WTC11 (cell line): ENCODE measurements around the gene STAT1. TPM values are rescaled to one million over a fixed set of nuclear protein-coding genes. Genes with fewer than 3 reads are reported as not detected.

ENCODE experiments used
- ATAC-seq: fragments of 200-7000 bp; cut with Tn5 transposase; 2 replicates; pipeline ENCODE4 v1.10.0; 2021; ENCODE audit warnings: mild to moderate bottlenecking, moderate library complexity
- CTCF ChIA-PET: fragments of 300-600 bp; sonication (Branson Sonifier 250); formaldehyde crosslinking; loops from one replicate; lab custom pipeline; 2021; ENCODE audit warnings: antibody characterized with exemption; lab: Charles Lee
- POLR2A ChIA-PET: fragments of 350-600 bp; sonication (Branson Sonifier 250); formaldehyde crosslinking; loops from one replicate; lab custom pipeline; 2021; ENCODE audit warnings: antibody characterized with exemption; lab: Charles Lee
- DNase-seq: peaks from one replicate; pipeline ENCODE4 v3.0.0; 2021; ENCODE audit warnings: low spot score
- H3K27ac Mint-ChIP-seq: 2 replicates; pipeline ENCODE4 v1.8.0; 2021; ENCODE audit warnings: mixed read lengths
- H3K27me3 Mint-ChIP-seq: 2 replicates; pipeline ENCODE4 v1.8.0; 2021; ENCODE audit warnings: low read depth, mild to moderate bottlenecking, moderate library complexity, mixed read lengths
- H3K36me3 Mint-ChIP-seq: 2 replicates; pipeline ENCODE4 v1.8.0; 2021; ENCODE audit warnings: mixed read lengths
- H3K4me1 Mint-ChIP-seq: 2 replicates; pipeline ENCODE4 v1.8.0; 2022; ENCODE audit warnings: mixed read lengths
- H3K4me3 Mint-ChIP-seq: 2 replicates; pipeline ENCODE4 v1.8.0; 2021; ENCODE audit warnings: mild to moderate bottlenecking, moderate library complexity, mixed read lengths
- H3K9me3 Mint-ChIP-seq: 2 replicates; pipeline ENCODE4 v1.8.0; 2021; ENCODE audit warnings: mixed read lengths
- CREM ChIP-seq: sonication (generic); formaldehyde crosslinking; IDR thresholded peaks from 2 replicates; pipeline ENCODE4 v1.8.1; 2022; ENCODE audit warnings: mild to moderate bottlenecking, missing genetic modification reagents, moderate library complexity
- CTCF ChIP-seq: fragments of 200-600 bp; IDR thresholded peaks from 2 replicates; pipeline ENCODE4 v1.8.0; 2022; ENCODE audit warnings: antibody characterized with exemption
- E2F1 ChIP-seq: sonication (generic); formaldehyde crosslinking; IDR thresholded peaks from 2 replicates; pipeline ENCODE4 v1.8.0; 2022; ENCODE audit warnings: mild to moderate bottlenecking, missing genetic modification reagents
- E2F4 ChIP-seq: sonication (generic); formaldehyde crosslinking; IDR thresholded peaks from 2 replicates; pipeline ENCODE4 v1.8.1; 2022; ENCODE audit warnings: low read depth, mild to moderate bottlenecking, moderate library complexity, missing genetic modification reagents, borderline replicate concordance
- ELF4 ChIP-seq: sonication (generic); formaldehyde crosslinking; IDR thresholded peaks from 2 replicates; pipeline ENCODE4 v1.8.1; 2022; ENCODE audit warnings: low read depth, mild to moderate bottlenecking, moderate library complexity, missing genetic modification reagents
- ESRRA ChIP-seq: sonication (generic); formaldehyde crosslinking; IDR thresholded peaks from 2 replicates; pipeline ENCODE4 v1.8.1; 2022; ENCODE audit warnings: mild to moderate bottlenecking, missing genetic modification reagents, borderline replicate concordance
- GTF2I ChIP-seq: fragments of 250-450 bp; sonication (Bioruptor Pico); conservative IDR thresholded peaks from 2 replicates; pipeline ENCODE4 v1.4.0; 2021; ENCODE audit warnings: mild to moderate bottlenecking
- HMGXB4 ChIP-seq: sonication (generic); formaldehyde crosslinking; IDR thresholded peaks from 2 replicates; pipeline ENCODE4 v1.8.1; 2023; ENCODE audit warnings: mild to moderate bottlenecking, moderate library complexity, missing genetic modification reagents
- IRF2 ChIP-seq: sonication (generic); formaldehyde crosslinking; IDR thresholded peaks from 2 replicates; pipeline ENCODE4 v1.8.0; 2022; ENCODE audit warnings: low read depth, missing genetic modification reagents, borderline replicate concordance
- MAX ChIP-seq: sonication (generic); formaldehyde crosslinking; IDR thresholded peaks from 2 replicates; pipeline ENCODE4 v1.8.0; 2022; ENCODE audit warnings: mild to moderate bottlenecking, missing genetic modification reagents
- NR1H2 ChIP-seq: sonication (generic); formaldehyde crosslinking; IDR thresholded peaks from 2 replicates; pipeline ENCODE4 v1.9.0; 2021; ENCODE audit warnings: mild to moderate bottlenecking, moderate library complexity, missing genetic modification reagents
- NR3C1 ChIP-seq: sonication (generic); formaldehyde crosslinking; conservative IDR thresholded peaks from 2 replicates; pipeline ENCODE4 v1.8.1; 2023; ENCODE audit warnings: low read depth, mild to moderate bottlenecking, missing genetic modification reagents
- PRRX2 ChIP-seq: fragments of 250-450 bp; sonication (Bioruptor Pico); IDR thresholded peaks from 2 replicates; pipeline ENCODE4 v1.8.0; 2021; ENCODE audit warnings: mild to moderate bottlenecking
- STAT6 ChIP-seq: sonication (generic); formaldehyde crosslinking; conservative IDR thresholded peaks from 2 replicates; pipeline ENCODE4 v1.8.1; 2023; ENCODE audit warnings: mild to moderate bottlenecking, low read depth, missing genetic modification reagents, moderate library complexity
- TCF7 ChIP-seq: sonication (generic); formaldehyde crosslinking; IDR thresholded peaks from 2 replicates; pipeline ENCODE4 v1.8.0; 2022; ENCODE audit warnings: mild to moderate bottlenecking, low read depth, missing genetic modification reagents, moderate library complexity
- USF2 ChIP-seq: sonication (generic); formaldehyde crosslinking; IDR thresholded peaks from 2 replicates; pipeline ENCODE4 v1.8.1; 2023; ENCODE audit warnings: mild to moderate bottlenecking, missing genetic modification reagents, moderate library complexity
- ZBTB21 ChIP-seq: sonication (generic); formaldehyde crosslinking; IDR thresholded peaks from 2 replicates; pipeline ENCODE4 v1.8.1; 2023; ENCODE audit warnings: mild to moderate bottlenecking, missing genetic modification reagents, borderline replicate concordance
- ZNF512 ChIP-seq: sonication (generic); formaldehyde crosslinking; IDR thresholded peaks from 2 replicates; pipeline ENCODE4 v1.8.1; 2022; ENCODE audit warnings: missing genetic modification reagents, borderline replicate concordance
- ZNF532 ChIP-seq: fragments of 250-450 bp; sonication (Bioruptor Pico); IDR thresholded peaks from 2 replicates; pipeline ENCODE4 v1.9.0; 2021; ENCODE audit warnings: mild to moderate bottlenecking, borderline replicate concordance
- total RNA-seq: library from RNA; stranded (reverse); gene quantifications from 3 replicates; pipeline ENCODE4 v1.2.3, GENCODE V29; 2021

The STAT1 gene
- total RNA-seq, 1 experiment from 2014 or later: 36.1 TPM

- no peaks in the 10 kb centered on the region for H3K36me3 Mint-ChIP-seq
- H3K9me3 Mint-ChIP-seq: no peaks in the 10 kb centered on the region
- TF ChIP-seq GTF2I (no peak), PRRX2 (no peak), IRF2 (CRISPR knock-in tag) (no peak), MAX (CRISPR knock-in tag) (no peak), ZNF532 (CRISPR knock-in tag) (no peak), CTCF (no peak), USF2 (CRISPR knock-in tag) (no peak), HMGXB4 (no peak), ELF4 (CRISPR knock-in tag) (no peak)
- DNase-seq (no peak), ATAC-seq (no peak; the same call in 1 of the 2 replicates)
- CTCF ChIA-PET: no interaction called here
- H3K27ac Mint-ChIP-seq: no peak overlapping the region
- peaks cover 27% of the 10 kb centered on the region for H3K4me1 Mint-ChIP-seq
- POLR2A ChIA-PET: no interaction called here
- no peak overlapping the region for H3K4me3 Mint-ChIP-seq
- H3K27me3 Mint-ChIP-seq: no peaks in the 10 kb centered on the region
Measured at GRCh38 chr2:190941571-190941970, 72.4 kb downstream of the STAT1 start.

- ChIA-PET CTCF (no interaction called here), POLR2A (no interaction called here)
- Mint-ChIP-seq H3K27me3 (no peaks in the 10 kb centered on the region), H3K36me3 (no peaks in the 10 kb centered on the region), H3K27ac (peak overlapping the region; percentile 31; the same call in 1 of the 2 replicates), H3K9me3 (no peaks in the 10 kb centered on the region), H3K4me3 (no peak overlapping the region), H3K4me1 (peaks cover 37% of the 10 kb centered on the region)
- DNase-seq (no peak), ATAC-seq (no peak)
- TF ChIP-seq ZNF512 (no peak), TCF7 (CRISPR knock-in tag) (no peak), ZBTB21 (CRISPR knock-in tag) (no peak), STAT6 (no peak), E2F4 (no peak), ESRRA (CRISPR knock-in tag) (no peak), GTF2I (no peak), NR1H2 (CRISPR knock-in tag) (no peak), CREM (CRISPR knock-in tag) (no peak), E2F1 (CRISPR knock-in tag) (no peak), NR3C1 (CRISPR knock-in tag) (no peak)
Measured at GRCh38 chr2:190940454-190940853, 73.5 kb downstream of the STAT1 start.
